ENCODE data around the gene ACE.

GRCh38 chr17:63464691-63465236, 12.1 kb upstream of the ACE start:
- TF ChIP-seq ZNF274 (IDR thresholded peaks at IDR 0.05; ENCODE audit: low read depth, low read length), result no peak
- TF ChIP-seq YY1 (IDR thresholded peaks at IDR 0.05; ENCODE audit: insufficient read depth, insufficient read length), result no peak
- no peak for TF ChIP-seq SUZ12 (IDR thresholded peaks at IDR 0.05; ENCODE audit: extremely low read depth, insufficient read depth, insufficient read length)
